ENCODE measurements around the gene PLCXD1. TPM values are rescaled to one million over a fixed set of nuclear protein-coding genes. Genes with fewer than 3 reads are reported as not detected.

PLCXD1 gene
- 7.6 and 15.5 TPM in 2 replicates for total RNA-seq

DNA sequence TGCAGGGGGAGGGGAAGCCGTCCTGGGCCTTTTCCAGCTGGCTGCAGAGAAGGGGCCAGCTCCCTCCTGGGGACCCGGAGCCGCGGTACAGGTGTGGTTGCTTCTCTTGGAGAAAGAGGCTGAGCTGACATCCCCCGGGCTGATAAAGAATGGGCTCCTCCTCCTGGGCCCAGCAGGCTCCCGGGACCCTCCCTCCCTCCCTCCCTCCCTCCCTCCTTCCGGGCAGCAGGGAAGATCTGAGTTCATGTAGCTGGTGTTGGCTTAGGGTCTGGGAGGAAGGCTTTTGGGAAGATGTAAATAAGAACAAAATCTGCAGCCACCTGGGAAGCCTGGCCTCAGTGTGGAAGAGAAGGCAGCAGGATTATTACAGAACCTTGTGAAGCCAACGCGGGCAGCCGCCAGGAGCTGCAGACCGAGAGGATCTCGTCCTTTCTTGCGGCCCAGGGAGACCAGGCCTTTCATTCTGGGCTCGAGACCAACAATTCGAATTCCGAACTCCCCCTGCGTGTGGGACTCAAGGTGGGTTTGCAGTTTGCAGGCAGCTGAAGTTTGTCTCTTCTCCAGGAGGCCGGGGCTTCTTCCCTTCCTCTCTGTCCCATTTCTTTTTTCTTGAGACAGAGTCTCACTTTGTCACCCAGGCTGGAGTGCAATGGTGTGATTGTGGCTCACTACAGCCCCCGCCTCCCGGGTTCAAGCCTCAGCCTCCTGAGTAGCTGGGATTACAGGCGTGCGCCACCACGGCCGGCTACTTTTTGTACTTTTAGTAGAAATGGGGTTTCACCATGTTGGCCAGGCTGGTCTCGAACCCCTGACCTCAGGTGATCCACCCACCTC lies at the start of gene PLCXD1:
Gene PLCXD1 (plus strand): TSS at position 216 of the 834 bp plus-strand sequence. CDS start 2,807 bp downstream, outside the sequence.

DNA sequence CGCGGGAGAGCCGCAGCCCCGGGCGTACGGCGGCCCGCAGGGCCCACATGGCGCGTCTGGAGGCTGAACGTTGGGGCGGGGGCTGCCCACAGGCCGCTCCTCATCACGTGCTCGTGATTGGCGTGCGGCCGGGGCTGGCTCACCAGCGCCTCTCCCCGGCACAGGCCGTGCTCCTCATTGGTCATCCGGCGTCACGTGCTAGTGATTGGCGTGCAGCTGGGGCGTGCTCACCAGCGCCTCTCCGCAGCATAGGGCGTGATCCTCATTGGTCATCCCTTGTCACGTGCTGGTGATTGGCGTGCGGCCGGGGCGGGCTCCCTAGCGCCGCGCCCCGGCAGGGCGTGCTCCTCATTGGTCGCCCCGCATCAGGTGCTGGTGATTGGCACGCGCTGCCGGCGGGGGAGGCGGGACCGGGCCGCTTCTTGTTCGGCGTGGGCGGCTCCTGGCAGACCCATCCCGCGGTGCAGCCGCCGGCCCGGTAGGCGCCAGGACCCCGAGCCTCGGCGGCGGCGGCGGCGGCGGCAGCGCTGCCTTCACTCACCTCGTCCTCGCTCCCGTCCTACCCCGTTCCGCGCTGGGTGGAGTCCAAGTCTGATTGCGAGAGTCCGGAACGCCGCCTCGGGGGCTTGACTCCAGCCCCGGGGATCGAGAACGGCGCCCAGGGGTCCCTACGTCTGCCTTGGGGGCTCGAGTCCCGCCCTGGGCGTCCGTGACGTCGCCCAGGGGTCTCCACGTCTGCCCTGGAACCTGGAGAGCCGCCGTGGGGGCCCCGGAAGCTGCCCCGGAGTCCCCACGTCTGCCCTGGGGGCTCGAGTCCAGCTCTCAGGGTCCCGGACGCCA lies 37.8 kb downstream of the PLCXD1 start, which contains the start of gene GTPBP6:
Gene GTPBP6 (minus strand): TSS at position 58 of the 840 bp plus-strand sequence. CDS start 9 bp downstream, at position 49.

Other genes starting within 250 kb of the PLCXD1 start
- gene GTPBP6, start 37.4 kb downstream of the PLCXD1 start, total RNA-seq = 54.2 and 64.9 TPM in 2 replicates
- gene PPP2R3B, start 105.5 kb downstream of the PLCXD1 start, total RNA-seq = 14.1 and 20.2 TPM in 2 replicates

Measured in hair follicular keratinocyte (primary cell).